Kidney epithelial cell (primary cell): ENCODE measurements around the gene ARHGEF26. TPM values are rescaled to one million over a fixed set of nuclear protein-coding genes. Genes with fewer than 3 reads are reported as not detected.

ENCODE experiments used
- DNase-seq: peaks from one replicate; pipeline ENCODE4 v3.0.0-alpha.2; 2010; ENCODE audit warnings: low read depth
- H3K27me3 ChIP-seq: 2 replicates; pipeline ENCODE4 v1.6.0; 2011; ENCODE audit warnings: low read length; ENCODE audit not compliant: control insufficient read depth, insufficient read depth
- H3K36me3 ChIP-seq: 2 replicates; pipeline ENCODE4 v1.5.1; 2011; ENCODE audit warnings: low read length; ENCODE audit not compliant: control insufficient read depth, insufficient read depth
- H3K4me3 ChIP-seq: 2 replicates; pipeline ENCODE4 v1.5.1; 2011; ENCODE audit warnings: low read depth, mild to moderate bottlenecking, control low read depth, low read length
- total RNA-seq: library from RNA; depleted of rRNA; stranded (reverse); fragments of >200 nt; gene quantifications from 2 replicates; pipeline ENCODE4 v1.2.3, GENCODE V29; 2015
- TF ChIP-seq, protein P1 (sequence below): IDR thresholded peaks from 2 replicates; pipeline ENCODE4 v1.5.1; 2011; ENCODE audit warnings: mild to moderate bottlenecking, moderate library complexity, low read length, control low read depth, inconsistent platforms; ENCODE audit not compliant: insufficient read depth, poor library complexity, severe bottlenecking

Gene ARHGEF26
- total RNA-seq, 1 donor from 2014 or later: 1.4 TPM

DNA sequence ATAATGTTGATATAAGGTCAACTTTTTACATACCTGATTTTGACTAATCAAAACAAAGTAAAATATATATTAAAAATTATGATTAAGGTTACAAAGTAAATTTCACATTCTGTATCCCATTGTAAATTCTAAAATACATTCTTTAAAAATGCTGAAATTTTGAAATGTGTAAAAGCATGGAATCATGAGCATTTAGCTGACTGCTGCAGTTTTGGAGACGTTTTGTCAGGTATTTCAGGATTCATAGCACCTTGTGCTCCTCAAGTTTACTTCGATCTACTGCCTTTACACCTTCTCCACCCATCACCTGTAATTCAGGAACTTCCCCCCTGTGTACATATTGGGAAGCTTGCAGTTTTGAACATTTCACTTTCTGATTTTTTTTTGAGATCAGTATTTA, 71.0 kb downstream of the ARHGEF26 start:
- Histone ChIP-seq H3K27me3 (no peaks in the 10 kb centered on the region), H3K4me3 (no peak overlapping the region), H3K36me3 (peaks cover 1% of the 10 kb centered on the region)
- TF ChIP-seq, protein P1, sequence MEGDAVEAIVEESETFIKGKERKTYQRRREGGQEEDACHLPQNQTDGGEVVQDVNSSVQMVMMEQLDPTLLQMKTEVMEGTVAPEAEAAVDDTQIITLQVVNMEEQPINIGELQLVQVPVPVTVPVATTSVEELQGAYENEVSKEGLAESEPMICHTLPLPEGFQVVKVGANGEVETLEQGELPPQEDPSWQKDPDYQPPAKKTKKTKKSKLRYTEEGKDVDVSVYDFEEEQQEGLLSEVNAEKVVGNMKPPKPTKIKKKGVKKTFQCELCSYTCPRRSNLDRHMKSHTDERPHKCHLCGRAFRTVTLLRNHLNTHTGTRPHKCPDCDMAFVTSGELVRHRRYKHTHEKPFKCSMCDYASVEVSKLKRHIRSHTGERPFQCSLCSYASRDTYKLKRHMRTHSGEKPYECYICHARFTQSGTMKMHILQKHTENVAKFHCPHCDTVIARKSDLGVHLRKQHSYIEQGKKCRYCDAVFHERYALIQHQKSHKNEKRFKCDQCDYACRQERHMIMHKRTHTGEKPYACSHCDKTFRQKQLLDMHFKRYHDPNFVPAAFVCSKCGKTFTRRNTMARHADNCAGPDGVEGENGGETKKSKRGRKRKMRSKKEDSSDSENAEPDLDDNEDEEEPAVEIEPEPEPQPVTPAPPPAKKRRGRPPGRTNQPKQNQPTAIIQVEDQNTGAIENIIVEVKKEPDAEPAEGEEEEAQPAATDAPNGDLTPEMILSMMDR: no peak
- DNase-seq: no peak

DNA sequence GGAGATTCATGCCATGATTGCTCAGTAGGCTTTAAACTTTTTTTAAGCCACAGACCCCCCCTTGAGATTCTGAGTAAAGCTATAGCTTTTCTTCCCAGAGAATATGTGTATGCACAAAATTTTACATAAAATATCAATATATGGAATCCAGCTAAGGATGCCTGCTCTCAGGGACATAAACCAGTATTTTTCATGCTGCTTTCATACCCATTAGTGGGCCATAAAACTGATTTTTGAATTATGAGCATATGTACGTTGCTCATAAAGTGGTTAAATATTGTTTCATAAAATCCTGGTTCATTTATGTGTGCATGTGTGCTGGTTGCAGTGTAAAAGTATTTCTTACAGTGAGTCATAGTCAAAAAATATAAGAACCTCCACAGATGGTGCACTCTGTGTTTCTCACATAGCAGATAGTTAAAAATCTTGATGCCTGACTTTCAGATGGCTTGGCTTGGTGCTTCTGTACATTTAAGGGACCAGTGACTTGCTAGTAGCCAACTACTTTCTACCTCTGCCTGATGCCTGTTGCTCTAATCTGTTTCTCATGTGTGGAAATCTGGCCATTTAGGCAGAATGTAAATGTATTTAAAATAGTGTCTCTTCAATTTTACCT, 71.9 kb downstream of the ARHGEF26 start:
- TF ChIP-seq, protein P1: no peak
- DNase-seq: no peak
- no peak overlapping the region for H3K4me3 ChIP-seq
- H3K36me3 ChIP-seq: peaks cover 1% of the 10 kb centered on the region
- no peaks in the 10 kb centered on the region for H3K27me3 ChIP-seq

DNA sequence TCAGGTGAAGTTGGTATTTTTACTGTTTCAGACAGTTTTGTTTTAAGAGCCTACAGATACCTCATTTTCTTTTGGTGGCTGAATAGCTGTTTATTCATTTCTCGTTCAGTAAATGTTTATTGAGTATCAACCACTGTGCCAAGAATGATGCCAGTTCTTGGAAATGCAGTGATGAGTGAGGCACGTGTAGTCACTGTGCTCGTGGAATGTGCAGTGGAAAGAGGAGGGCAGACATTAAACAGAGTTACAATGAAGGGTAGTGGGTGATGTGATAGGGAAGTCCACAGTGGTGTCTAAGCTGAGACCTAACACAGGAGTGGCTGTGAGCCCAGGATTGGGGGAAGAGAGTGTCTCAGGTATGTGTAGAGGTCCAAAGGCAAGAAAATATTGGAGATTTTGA, 73.7 kb downstream of the ARHGEF26 start:
- Histone ChIP-seq H3K27me3 (no peaks in the 10 kb centered on the region), H3K4me3 (no peak overlapping the region), H3K36me3 (peaks cover 1% of the 10 kb centered on the region)
- DNase-seq: no peak
- TF ChIP-seq, protein P1: no peak

DNA sequence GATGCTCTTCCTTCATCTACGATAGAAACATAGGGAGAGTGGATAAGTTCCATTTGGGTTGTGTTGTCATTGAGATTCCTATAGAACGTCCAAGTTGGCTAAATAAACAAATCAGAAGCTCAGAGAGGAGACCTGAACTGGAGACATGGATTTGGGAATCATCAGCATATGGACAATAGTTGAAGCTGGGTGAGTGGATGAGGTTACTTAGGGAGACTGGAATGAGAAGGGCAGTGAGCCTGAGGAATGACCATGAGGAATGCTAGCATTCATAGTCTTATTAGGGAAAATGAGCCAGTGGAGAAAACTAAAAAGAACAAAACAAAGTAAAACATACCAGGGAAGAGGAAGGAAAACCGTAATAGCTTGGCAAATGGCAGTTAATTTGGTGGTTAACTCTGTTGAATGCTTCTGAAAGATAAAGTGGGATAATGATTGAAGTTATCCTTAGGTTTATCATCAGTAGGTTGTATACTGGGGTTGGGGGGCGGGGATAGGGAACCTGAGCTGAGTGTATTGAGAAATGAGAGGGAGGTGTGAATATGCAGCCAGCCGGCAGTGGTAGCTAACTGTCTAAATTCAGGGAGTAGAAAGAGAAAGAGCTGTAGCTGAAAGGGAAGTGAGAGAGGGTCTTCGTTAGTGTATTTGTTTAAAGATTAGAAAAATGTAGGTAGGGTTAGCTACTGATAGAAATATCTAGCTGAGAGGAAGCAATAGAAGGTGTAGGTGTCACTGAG, 74.6 kb downstream of the ARHGEF26 start:
- peaks cover 1% of the 10 kb centered on the region for H3K36me3 ChIP-seq
- H3K4me3 ChIP-seq: no peak overlapping the region
- DNase-seq: no peak
- TF ChIP-seq, protein P1: no peak
- no peaks in the 10 kb centered on the region for H3K27me3 ChIP-seq

DNA sequence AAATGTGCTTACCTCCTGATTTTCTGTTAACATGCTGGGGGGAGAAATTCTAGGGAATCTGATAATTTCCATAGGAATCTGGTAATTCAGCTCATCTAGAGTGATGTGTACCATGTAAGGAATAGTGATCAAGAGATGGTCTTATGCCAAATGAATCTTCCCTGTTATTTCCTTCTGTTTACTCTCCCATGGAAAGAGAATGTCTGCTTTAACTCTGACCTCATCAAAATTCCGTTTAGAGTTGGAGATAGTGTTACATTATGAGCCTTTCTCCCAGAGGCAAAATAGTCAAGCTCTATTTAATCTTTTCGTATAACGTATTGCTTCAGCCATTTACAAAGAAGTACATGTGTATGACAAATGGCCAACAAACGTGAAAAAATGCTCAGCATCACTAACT, 76.6 kb downstream of the ARHGEF26 start:
- TF ChIP-seq, protein P1: no peak

More for the DNA sequence above, 76.6 kb downstream of the ARHGEF26 start:
- no peak for DNase-seq
- peaks cover 1% of the 10 kb centered on the region for H3K36me3 ChIP-seq
- H3K27me3 ChIP-seq: no peaks in the 10 kb centered on the region
- no peak overlapping the region for H3K4me3 ChIP-seq
